NCI-H2196 treated with DMSO at 0.1 percent for 48 hours (cell line): ENCODE data around the gene ZNRD2.
"Not testable (repeated sequence)": the region's sequence is repeated elsewhere in the genome, so short reads cannot be mapped to it uniquely, and the experiment has no call there.

Experiments
- DNase-seq: peaks from one replicate; lab custom pipeline; 2025; ENCODE audit not compliant: unreplicated experiment; lab: John Stamatoyannopoulos, UW

Gene ZNRD2

GRCh38 chr11:65569973-65570918 lies at the start of gene ZNRD2:
Gene ZNRD2 (plus strand): TSS chr11:65570477. CDS start chr11:65570492, 15 bp downstream.
- peak; percentile 97 for DNase-seq

DNA sequence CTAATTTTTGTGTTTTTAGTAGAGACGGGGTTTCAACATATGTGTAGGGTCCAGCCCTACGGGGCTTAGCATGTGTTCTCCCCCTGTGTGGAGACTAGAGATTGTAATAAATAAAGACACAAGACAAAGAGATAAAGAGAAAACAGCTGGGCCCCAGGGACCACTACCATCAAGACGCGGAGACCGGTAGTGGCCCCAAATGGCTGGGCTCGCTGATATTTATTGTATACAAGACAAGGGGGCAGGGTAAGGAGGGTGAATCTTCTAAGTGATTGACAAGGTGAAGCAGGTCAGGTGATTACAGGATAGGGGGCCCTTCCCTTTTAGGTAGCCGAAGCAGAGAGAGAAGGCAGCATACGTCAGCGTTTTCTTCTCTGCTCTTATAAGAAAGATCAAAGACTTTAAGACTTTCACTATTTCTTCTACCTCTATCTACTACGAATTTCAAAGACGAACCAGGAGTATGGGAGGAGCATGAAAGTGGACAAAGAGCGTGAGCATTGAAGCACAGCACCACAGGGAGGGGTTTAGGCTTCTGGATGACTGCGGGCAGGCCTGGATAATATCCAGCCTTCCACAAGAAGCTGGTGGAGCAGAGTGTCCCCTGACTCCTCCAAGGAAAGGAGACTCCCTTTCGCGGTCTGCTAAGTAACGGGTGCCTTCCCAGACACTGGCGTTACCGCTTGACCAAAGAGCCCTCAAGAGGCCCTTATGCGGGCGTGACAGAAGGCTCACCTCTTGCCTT lies 48.3 kb upstream of the ZNRD2 start:
- not testable (repeated sequence) for DNase-seq

GRCh38 chr11:65522718-65523630 lies 47.3 kb upstream of the ZNRD2 start:
- DNase-seq: not testable (repeated sequence)

GRCh38 chr11:65523631-65523968 lies 46.7 kb upstream of the ZNRD2 start:
- not testable (repeated sequence) for DNase-seq

DNA sequence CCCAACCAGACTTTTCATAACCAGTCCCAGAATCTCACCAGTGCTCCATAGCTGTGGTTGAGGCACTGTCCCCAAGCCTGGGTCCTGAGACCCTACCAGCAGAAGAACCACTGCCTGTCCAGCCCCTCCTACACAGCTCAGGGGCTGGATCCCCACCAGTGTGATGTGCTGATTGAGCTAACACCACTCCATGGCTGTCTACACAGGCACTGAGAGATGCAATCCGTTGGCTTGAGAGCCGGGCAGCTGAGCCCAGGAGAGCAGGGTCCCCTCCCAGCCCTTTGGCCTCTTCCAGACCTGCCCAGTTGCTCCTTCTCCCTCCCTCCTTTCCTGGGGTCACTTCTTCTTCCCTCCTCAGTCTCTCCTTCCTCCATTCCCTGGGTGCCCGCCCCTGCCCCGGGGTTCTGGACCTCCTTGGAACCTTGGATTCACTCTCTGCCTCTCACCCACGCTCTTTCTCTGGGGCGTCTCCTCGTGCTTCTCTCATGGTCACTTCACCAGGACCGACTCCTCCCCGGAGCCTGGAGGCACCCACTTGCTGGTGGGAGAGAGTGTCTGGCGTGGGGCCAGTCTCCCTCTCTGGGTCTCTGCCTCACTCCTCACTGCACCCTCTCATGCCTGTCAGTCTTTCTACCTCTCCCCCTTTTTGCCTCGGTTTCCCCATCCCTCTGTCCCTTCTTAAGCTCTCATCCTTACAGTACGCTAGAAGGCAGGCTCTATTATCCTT lies 46.1 kb upstream of the ZNRD2 start:
- DNase-seq: no peak

DNA sequence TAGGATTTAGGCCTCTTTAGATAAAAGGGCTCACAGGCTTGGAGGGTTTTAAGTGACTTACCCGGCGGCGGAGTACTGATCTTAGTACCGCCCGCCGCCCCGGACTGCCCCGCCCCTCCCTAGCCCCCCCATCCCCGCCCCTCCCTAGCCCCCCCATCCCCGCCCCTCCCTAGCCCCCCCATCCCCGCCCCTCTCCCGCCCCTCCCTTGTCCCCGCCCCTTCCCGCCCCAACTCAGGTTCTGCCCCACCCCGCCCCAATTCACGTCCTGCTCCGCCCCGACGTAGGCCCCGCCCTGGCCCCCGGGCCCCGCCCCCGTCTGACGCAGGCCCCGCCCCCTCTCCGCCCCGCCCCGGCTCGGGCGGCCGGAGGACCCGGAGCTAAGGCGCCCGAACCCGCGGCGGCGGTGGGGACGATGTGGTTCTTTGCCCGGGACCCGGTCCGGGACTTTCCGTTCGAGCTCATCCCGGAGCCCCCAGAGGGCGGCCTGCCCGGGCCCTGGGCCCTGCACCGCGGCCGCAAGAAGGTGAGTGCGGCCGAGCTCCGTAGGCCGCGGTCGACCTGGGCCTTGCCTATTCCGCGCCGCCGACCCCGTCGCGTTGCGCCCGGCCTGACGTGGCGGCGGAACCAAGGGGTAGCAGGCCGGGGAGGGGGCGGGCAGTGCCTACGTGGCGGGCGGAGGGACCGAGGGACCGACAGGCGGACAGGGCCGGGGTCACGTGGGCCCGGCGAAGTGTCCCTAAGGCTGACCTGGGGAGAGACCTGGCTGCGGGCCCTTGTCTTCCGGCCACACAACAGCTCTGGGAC lies 45.3 kb upstream of the ZNRD2 start, which contains the start of gene SCYL1:
SCYL1 (plus strand) TSS at position 343 of the 805 bp plus-strand sequence; CDS start at position 414, 71 bp downstream.
- DNase-seq: peak; percentile 60

DNA sequence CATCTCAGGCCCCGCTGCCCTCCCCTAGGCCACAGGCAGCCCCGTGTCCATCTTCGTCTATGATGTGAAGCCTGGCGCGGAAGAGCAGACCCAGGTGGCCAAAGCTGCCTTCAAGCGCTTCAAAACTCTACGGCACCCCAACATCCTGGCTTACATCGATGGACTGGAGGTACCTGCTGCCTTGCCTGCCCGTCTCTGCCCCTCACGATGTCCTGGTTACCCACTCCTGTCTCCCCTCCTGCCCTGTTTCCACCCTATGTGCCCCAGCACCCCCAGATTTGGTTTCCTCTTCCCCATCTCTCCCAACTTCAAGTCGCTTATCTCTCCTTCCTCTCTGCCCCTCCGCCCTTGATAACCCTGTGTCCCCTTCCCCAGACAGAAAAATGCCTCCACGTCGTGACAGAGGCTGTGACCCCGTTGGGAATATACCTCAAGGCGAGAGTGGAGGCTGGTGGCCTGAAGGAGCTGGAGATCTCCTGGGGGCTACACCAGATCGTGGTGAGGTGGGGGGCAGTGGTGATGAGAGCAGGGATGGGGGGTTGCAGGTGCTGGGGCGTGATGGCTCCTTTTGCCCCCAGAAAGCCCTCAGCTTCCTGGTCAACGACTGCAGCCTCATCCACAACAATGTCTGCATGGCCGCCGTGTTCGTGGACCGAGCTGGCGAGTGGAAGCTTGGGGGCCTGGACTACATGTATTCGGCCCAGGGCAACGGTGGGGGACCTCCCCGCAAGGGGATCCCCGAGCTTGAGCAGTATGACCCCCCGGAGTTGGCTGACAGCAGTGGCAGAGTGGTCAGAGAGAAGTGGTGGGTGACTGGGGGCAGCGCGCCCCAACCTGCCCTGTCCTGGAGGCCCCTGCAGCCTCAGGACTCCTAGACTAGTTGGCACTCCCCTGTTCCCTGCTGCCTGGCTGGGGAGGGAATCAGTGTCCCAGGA lies 44.5 kb upstream of the ZNRD2 start:
- no peak for DNase-seq

- DNase-seq: no peak
Observed at GRCh38 chr11:65526744-65527143, 43.5 kb upstream of the ZNRD2 start.

GRCh38 chr11:65528819-65529350 lies 41.4 kb upstream of the ZNRD2 start:
- DNase-seq: no peak

- DNase-seq: no peak
Observed at GRCh38 chr11:65529475-65530156, 40.7 kb upstream of the ZNRD2 start.

GRCh38 chr11:65530157-65530496 lies 40.1 kb upstream of the ZNRD2 start:
- DNase-seq: no peak

DNA sequence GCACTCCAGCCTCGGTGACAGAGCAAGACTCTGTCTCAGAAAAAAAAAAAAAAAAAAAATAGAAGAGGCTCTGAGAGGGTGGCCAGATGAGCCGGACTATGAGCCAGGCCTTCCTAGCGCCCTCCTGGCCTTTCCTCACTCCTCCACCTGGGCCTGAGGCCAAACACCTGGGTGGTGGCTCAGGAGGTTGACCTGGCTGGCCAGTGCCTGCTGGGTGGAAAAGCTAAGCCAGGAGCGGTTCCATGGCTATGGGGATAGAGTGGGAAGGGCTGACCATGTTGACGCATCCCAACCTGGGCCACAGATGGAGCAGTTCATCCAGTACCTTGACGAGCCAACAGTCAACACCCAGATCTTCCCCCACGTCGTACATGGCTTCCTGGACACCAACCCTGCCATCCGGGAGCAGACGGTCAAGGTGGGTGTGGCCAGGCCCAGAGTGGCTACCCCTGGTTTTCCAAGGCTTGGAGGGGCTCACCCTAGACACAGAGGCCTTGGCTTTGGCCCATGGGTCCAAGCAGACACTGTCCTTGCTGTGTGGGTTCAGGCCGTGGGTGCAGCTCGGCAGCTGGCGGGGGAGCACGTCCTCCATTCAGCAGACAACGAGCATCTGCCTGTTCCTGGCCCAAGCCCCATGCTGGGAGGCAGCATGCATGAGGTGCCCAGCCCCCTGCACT lies 37.8 kb upstream of the ZNRD2 start:
- no peak for DNase-seq

GRCh38 chr11:65535102-65535501 lies 35.2 kb upstream of the ZNRD2 start:
- DNase-seq: no peak

- DNase-seq: no peak
Observed at GRCh38 chr11:65536412-65537295, 33.6 kb upstream of the ZNRD2 start.

DNA sequence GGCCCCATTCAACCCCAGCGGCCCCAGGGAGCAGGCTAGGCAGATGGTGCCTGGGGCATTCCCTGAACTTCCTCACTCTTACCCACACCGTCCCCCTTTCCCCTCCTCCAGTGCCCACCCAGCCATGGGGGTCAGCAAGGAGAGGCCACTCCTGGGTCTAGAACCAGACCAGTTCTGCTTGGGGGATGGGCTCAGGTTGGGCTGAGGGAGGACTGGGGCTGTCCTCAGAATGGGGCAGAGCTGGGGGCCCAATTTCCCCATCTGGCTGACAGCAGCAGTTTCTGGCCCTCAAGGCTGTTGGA lies 33.0 kb upstream of the ZNRD2 start:
- DNase-seq: no peak

DNA sequence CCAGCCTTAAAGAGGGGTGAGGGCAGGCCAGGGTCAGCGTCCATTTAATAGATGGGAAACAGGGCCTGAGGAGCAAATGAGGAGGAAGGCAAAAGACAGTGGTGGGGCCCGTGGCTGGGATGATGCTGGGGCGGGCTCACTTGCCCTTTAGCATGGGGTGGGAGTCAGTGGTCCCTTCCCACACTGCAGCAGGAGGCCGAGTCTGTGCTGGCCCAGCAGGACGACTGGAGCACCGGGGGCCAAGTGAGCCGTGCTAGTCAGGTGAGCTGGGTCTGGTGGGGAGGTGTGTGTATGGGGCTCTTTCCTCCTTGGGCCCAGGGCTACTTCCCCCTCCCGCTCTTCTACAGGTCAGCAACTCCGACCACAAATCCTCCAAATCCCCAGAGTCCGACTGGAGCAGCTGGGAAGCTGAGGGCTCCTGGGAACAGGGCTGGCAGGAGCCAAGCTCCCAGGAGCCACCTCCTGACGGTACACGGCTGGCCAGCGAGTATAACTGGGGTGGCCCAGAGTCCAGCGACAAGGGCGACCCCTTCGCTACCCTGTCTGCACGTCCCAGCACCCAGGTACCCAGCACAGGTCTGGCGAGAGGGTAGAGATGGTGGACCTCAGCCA lies 32.6 kb upstream of the ZNRD2 start:
- DNase-seq: no peak
